Fibroblast of skin of left biceps (primary cell): ENCODE data around the gene NRXN2.
A peak's percentile ranks its signal among the peaks of the same experiment; 100 is the strongest.

ENCODE experiments used
- DNase-seq, 2 experiments: peaks; one replicate each; pipeline ENCODE4 v3.0.0-alpha.2; 2013; ENCODE audit warnings: low read depth in 2 of 2

Gene NRXN2

DNA sequence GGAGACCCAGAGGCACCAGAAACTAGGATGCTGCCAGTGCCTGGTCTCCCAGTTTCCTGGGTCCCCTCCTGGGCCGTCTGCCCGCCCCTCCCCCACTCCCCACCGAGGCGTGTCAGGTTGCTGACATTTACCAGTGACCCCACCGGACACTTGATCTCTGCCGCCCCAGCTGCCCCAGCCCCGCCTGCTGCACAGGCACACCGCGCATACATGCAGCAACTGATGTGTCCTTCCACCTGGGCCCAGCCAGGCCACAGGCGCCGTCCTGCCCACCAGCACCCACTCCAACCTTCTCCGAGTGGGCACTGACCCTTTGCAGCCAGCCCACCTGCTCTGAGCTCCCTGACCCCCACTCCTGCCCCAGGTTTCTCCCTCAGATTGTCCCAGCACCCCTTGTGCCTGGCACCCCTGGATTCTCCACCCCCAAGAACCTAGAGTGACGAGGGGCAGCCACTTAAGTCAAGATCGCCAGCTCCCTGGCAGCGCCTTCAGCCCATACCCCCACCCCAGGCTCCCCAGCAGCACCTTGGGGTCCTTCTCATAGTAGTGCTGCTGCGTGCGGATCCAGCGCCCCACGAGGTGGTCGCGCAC is 36.2 kb upstream of the NRXN2 start:
- DNase-seq: no peak

DNA sequence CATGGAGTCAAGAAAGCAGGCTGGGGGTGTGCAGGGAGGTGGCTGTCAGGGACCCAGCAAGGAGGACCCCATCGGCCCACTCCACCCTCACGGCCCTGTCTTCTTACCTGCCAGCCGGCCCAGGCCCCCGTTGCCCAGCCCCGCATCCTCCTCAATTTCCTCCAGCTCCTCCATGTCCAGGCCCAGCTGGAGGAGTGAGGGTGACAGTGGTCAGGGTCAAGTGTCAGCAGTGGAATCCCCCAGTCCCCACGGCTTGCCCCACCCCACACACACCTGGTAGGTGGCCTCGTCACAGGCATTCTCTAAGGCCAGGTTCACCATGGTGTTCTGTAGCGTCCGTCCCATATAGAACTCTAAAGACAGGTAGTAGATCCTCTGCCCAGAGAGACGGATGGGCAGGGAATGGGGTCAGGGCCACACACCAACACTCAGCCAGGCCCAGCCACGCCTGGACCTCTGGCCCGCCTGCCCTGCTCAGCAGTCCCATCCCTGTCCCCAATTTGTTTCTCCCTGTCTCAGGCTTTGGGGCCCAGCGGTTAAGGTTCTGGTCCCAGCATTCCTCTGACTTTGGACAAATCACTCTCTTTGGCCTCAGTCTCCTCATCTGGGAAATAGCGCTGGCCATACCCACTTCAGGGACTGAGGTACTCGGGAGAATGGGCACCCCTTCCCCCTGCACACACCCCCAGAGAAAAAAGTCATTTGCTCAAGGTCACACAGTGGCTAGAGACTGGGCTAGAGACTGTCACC is 35.5 kb upstream of the NRXN2 start:
- DNase-seq: no peak

DNA sequence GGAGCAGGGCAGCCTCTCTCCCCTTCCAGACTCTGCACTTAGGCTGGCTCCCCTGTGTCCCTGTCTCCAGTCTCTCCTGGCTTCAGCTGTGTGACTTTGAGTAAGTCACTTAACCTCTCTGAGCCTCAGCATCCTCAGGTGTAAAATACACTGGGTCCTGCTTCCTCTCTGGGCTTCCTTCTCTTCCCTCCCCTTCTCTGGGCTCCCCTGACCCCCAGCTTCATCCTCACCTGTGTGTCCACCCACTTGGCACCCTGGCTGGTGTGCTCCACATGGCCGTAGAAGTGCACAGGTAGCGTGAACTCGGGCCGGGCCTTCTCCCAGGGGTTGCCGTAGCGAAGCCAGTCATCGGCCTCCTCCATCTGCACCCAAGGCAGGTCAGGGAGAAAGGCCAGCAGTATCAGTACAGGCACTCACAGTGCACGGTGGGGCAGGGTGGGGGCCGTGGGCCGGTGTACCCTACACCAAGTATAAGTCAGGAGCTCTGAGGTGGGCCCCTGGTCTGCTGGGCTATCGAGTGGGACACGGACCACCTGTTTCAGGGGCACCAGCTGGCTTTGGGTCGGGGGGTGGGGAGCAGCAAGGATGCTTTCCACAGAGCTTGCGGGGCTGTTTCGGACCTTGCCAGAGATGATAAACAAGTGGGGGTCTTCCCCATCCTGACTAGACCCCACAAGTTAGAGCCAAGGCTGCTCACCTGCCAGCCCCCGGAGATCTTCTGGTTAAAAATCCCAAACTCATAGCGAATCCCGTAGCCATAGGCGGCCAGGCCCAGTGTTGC is 34.7 kb upstream of the NRXN2 start:
- no peak for DNase-seq

DNA sequence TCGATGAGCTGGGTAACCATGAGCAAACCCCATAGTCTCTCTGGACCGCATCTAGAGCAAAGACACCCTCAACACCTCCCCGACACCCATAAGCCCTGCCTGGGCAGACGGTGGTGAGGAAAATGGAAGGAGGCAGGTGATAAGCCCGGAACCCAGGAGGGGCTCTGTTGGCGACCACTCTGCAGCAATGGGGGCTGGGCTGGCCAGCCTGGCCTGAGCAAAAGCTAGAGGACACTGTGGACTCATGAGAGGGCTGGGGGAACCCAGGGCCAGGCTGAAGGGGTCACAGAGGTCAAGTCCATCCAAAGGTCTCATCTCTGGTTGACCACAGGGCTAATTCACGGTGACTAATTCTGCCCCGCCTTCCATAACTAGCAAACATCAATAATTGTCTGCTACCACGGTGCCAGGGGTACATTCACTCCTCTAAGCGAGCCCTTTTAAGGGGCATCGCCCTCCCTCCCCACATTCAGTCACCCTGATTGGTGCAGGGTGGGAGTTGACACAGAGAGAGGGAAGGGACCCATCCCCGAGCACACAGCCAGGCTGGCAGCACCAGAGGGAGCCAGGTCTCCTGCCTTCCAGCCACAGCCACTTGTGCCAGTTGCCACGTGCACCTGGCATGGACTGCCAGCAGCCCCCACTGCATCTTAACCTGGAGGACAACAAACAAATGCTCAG is 32.8 kb upstream of the NRXN2 start:
- DNase-seq: no peak

DNA sequence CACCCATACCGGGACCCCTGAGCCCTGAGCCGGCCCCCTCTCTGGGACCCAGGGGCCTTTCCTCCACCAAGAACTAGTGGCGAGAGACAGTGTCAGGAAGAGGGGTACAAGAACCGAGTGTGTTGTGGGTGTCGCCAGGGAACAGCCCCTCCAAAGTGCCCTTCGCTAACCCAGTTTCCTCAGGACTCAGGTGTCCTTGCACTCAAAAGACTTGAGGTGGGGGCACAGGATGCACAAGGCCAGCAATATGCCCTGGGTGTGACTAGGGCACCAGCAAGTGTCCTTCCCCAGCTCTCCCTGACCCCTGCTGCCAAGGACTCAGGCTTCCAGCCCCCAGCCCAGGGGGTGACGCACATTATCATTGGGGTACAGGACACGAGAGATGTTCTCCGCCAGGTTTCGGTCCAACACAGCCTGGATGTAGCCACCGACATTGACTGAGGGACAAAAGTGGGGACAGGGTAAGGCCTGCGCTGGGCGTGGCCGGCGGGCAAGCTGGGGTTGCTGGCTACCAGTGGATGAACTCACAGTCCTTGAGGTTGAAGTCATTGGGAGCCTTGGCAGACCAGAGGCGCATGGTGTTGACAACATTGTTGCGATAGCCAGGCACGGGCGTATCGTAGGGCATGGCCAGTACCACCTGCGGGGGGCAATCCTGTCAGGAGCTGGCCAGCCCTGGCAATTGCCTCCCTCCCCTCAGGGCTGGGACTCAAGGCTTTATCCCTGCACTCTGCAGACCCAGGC is 32.1 kb upstream of the NRXN2 start:
- DNase-seq: no peak

DNA sequence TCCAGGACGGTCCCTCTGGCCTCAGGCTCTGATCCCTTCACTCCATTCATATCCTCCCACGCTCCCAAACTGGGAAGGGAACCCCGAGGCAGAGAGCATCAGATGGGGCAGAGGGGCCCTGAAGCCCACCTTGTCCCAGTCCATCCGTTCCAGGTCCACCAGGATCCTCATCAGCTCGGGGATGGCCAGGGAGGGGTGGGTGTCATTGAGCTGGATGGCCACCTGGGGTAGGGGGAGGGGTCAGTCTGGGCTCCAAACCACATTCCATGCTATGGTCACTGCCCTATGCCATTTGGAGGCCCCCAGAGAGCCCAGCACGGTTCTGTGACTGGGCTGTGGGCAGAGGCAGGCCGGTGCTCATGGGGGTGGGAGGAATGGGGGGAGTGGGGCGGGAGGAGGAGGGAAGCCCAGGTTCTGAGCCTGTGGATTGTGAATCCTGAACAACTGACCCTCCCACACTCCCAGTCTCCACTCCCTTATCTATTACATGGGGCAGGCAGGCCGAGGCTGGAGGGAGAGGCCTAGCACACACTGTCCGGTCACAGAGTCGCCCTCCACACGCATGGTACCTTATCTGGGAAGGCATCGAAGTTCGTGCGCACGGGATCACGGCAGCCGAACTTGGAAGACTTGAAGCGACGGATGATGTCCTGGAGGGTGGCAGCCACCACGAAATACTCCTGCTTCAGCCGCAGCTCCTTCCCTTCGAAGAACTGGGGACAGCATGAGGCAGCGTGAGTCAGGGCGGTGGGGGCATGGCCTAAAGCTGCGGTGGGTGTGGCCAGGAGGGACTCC is 31.3 kb upstream of the NRXN2 start:
- no peak for DNase-seq

DNA sequence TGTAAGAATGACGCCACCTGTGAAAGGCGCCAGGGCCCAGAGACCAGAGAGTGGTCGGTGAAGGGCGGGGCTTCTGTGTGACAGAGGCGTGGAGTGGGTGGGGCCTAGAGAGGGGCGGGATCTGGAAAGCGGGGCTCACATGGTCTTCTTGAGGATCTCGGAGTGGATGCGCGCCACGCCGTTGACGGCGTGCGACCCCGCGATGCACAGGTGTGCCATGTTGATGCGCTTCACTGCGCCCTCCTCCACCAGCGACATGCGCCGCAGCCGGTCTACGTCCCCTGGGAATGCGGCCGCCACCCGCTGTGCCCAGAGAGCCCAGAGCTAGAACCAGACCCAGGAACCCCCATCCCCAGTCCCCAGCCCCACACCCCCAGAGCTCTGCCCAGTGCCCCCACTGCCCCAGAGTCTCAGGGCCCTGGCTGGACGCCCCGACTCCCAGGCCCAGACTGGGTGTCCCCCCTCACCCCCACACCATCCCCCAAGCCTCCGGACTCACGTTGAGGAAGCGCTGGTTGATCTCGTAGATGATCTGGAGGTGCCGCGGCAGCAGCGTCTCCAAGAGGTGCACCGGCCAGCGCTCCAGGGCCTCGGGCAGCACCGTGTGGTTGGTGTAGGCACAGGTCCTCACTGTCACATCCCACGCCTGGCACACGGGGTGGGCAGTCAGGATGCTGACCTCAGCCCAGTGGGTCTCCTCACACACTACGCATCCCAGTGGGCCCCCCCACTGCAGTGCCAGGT is 30.6 kb upstream of the NRXN2 start:
- no peak for DNase-seq

DNA sequence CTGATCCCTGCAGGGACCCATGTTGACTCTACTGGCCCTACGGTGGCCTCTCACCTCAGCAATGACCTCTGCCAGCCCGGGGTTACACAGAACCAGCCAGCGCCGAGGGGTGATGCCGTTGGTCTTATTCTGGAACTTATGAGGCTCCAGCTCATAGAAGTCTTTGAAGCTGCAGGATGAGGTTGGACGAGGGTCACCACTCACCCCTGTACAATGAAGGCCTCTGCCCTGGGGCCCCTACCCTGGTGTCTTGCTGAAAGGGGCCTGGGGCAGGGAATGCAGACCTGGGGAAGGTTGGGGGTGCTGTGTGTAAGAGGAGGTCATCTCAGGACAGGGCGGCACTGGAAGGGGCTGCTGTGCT is 30.0 kb upstream of the NRXN2 start:
- no peak for DNase-seq

DNA sequence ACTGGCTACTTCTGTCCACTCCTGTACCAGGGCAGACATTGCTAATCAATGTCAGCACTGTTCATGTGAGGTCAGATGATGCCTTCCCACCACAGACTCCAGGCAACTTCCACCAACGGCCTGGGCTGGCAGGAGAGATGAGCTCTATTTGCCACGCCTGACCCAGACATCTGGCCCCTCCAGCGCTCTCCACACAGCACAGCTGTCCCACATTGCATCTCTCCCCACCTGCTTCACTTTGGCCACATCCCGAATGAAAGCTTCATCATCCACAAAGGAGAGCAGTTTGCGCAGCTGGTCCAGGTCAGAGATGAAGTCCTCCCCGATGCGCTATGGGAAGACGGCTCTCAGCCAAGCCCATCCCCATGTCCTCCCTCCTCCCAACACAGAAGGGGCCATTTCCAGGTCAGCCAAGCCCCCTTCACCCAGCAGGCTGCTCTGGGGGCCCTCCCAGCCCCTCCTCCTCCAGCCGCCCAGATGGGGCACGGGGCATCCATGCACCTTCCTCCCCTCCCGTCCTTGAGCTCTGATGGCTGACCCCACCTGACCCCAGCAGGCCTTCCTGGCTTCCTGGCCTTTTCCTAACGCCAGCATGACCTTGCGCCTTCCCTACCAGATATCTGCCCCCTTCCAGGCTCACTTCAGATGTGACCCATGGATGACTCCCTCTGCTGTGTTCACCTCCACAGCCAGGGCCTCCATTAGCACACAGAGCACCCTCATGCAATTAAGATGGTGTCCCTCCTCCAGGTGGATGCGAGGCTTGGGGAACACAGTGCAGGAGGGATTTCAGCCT is 29.4 kb upstream of the NRXN2 start:
- no peak for DNase-seq

DNA sequence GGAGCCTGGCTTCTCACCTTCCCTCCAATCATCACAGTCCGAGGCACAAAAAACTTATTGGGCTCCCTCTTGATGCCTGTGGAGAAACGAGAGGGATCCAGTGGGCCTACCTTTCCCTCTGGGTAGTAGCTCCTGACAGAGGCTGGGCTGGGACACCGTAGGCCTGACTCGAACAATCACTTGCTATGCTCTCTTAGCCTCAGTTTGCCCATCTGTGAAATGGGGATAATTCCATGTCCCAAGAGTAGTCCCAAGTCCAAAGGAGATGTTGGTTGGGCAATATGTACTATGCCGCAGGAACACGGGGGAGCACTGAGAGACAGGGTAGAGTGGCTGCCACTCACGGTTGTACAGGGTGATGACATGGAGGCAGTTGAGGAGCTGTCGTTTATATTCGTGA is 28.6 kb upstream of the NRXN2 start:
- no peak for DNase-seq

DNA sequence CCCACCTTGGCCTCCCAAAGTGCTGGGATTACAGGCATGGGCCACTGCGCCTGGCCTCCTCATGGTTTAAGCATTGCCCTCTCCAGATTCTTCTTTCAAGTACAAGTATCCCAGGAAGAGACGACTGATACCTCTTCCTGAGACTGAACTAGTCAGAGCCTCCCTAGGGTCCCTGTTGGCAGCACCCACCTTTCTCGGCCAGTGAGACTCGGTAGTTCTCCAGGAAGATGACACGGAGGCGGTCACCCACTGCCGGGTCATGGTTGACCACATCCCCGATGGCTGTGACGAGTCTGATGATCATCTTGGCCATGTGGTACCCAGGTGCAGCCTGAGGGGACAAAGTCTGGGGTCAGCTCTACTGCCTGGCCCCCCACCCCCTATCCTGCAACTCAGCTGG is 28.1 kb upstream of the NRXN2 start:
- DNase-seq: no peak

DNA sequence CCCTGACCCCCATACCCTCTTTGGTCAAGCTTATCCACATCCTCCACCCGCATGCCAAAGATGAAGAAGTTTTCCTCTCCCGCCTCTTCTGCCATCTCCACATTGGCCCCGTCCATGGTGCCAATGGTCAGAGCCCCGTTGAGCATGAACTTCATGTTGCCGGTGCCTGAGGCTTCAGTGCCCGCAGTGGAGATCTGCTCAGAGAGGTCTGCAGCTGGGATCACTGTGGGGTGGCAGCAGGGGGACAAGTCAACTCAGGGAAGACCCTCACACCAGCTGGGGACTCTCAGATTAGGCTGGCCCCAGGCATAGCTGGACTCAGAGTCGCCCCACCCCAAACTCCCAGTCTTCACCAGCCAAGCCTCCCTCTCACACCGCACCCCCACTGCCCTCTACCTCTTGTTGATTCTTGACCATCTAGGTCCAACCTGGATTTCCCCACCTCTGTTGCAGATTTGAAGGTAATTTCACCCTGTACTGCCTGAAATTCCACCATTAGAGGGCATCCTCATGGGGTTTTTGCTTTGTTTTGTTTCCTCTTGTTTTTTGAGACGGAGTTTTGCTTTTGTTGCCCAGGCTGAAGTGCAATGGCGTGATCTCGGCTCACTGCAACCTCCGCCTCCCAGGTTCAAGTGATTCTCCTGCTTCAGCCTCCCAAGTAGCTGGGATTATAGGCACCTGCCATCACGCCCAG is 27.5 kb upstream of the NRXN2 start:
- no peak for DNase-seq

DNA sequence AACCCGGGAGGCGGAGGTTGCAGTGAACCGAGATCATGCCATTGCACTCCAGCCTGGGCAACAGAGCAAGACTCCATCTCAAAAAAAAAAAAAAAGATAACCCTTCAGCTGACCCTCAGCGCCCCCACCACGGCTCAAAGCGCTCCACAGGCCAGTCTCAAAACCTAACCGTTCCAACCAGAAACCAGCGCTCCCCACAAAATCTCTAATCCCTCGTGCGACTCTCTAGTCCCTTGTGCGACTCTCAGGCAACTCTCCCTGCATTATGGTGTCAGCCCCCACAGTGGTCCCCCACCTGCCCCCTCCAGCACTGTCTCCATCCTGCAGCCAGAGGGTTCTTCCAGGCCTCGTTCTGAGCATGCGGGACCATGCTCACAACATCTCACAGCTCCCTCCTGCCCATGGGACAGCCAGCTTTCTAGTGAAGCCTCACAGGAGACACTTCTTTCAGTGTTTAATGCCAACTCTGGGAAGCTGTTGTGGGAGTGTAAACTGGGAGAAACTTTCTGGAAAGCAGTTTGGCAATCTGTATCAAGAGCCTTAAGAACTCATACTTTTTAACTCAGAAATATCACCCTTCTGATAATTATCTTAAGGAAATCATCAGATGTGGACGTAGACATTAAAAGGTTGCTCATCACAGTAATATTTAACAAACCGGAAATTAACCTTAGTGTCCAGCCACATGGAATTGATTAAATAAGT is 25.1 kb upstream of the NRXN2 start:
- peak; percentile 75 to 80 for DNase-seq

DNA sequence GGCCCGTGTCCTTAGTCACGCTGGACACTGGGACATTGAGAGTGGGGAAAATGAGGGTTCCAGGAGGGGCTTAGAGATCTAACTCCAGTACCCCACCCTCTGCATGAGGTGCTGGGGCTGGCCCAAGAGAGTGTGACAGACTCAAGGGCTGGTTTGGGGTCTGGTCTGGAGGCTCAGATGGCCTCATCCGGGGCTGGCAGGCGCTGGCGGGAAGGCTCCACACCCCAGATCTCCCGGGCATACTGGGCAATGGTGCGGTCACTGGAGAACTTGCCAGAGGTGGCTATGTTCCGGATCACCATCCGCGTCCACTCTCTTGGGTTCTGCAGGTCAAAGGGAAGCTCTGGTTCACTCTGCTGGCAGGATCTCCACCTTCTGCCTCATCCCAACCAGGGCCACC is 23.5 kb upstream of the NRXN2 start:
- no peak for DNase-seq

DNA sequence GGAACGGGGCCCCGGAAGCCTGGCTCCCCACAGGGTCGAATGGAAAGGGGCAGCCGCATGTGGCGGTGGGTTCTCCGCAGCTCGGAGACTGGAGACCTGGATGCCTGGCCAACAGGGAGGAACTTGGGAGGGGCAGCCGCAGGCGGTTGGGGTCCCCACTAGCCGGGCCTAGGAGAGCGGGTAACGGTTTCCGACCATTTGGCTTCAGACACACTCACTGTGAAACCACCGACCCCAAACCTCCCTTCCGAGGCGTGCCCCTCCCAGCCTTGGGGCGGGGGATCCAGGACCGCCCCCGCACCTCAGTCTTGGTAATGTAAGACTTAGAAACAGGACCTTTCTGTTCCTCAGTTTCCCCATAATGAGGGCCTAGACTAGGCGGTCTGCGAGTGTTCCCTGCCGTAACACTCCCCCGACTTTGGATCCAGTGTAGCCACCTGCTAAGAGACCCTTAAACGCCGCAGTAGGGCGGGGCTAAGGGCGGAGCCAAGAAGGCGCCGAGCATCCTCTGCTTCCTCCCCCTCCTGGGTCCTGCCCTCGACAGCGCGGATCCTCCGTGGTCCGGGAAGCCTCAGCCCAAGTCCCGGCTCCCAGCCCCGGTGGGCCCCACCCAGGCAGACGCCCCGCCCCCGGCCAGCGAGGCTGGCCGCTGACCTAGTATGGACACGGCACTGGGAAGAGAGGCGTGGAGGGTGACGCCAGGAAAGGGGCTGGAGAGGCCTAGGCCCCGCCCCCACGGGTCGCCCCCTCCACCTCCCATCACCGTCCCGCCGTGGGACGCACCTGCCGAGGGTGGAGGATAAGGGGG is 22.7 kb upstream of the NRXN2 start:
- no peak for DNase-seq

DNA sequence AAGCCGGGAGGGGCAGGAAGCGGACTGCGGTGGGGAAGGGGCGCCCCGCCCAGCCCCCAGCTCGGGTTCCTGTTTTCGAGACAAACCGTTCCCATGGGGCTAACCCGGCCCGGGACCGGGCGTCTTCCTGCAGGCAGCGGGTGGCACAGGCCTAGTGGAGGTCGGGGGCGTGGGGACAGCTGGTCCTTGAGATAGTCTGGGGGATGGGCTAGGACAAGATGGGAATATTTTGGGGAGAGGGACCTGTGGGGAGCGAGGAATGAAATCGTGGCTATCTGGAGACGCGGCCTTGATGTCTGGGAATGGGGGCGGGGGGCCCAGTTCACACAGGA is 22.2 kb upstream of the NRXN2 start:
- no peak for DNase-seq

DNA sequence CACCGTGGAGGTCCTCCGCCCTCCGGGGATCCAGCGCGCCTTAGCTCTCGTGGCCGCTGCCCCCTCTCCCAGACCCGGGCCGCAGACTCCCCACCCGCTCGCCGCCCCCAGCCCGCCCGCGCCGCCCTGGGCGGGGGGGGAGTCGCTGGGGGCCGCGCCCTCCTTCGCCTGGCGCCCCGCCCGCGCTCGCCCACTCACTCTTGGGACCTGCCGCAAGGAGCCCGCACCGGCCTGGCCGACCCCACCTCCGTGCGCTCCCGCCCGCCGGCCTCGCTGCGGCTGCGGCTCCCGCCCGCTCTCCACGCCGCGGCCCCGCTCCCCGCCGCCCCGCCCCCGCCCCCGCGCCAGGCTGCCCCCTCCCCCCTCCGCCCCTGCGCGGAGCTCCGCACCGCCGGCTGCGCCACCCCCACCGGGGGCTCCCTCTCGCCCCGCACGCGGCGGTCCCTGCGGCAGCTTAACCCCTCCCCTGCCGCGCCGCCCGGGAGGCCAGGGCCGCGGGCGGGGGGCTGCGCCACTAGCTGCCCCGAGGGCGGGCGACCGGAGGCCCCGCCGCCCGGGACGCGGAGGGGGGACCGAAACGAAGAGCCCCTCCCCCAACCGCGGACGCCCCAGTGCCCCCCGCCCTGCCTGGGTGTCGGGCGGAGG is 21.7 kb upstream of the NRXN2 start:
- no peak for DNase-seq
